ENCODE results near the gene KRTAP10-4.
"Not testable (repeated sequence)": the region's sequence is repeated elsewhere in the genome, so short reads cannot be mapped to it uniquely, and the experiment has no call there.

Gene KRTAP10-4

DNA sequence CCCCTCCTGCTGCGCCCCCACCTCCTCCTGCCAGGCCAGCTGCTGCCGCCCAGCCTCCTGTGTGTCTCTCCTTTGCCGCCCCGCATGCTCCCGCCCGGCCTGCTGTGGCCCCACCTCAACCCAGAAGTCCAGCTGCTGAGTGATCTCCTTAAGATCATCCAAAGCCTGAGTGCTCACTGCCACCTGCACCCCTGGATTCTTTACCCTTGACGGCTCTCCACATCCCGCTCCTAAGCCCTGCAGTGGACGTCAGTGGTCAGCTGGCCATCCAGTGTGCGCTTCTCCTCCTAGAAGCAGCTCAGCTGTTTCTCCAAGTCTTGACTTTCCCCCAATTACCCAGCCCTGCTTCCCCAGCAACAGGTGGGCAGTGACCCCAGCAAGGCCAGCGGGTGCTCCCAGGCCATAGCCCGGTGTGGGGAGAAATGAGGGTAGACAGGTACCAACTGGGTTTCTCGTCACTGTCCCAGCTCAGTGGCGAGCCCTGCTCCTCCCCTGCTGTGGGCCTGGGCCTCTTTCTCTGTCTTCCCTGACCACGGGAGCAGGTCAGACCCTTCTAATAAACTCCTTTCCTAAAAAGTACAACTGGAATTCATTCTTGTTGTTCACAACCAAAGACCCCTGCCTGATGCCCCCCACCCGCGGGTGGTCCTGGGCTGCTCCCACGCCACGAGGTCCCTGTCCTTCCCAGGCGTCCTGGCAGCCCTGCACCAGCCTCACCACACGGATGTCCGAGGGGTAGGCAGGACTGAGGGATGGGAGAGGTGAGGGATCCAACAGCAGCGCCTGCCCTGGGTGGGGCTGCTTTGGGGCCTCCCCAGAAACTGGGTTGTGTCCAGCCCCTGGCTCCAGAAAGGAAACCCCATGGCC lies 28.3 kb downstream of the KRTAP10-4 start:
- DNase-seq = no peak

DNA sequence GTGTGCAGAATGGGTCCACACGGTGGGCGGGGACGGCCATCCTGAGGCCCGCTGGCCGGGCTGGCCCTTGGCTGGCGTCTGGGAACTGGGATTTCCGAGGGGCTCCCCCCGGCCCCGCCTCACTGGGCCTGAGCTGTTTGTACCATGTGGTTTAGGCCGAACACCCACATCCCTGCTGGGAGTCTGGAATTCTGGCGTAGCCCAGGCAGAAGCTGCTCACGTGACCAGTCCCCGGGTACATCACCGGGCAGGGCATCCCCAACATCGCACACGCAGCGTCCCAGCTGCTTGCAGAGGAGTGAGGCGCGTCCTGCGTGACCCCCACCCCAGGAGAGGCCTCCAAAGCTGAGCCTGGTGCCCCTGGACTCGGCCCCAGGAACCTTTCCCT lies 28.9 kb downstream of the KRTAP10-4 start:
- no peak for DNase-seq

GRCh38 chr21:44603109-44603875 lies 29.8 kb downstream of the KRTAP10-4 start:
- no peak for DNase-seq

DNA sequence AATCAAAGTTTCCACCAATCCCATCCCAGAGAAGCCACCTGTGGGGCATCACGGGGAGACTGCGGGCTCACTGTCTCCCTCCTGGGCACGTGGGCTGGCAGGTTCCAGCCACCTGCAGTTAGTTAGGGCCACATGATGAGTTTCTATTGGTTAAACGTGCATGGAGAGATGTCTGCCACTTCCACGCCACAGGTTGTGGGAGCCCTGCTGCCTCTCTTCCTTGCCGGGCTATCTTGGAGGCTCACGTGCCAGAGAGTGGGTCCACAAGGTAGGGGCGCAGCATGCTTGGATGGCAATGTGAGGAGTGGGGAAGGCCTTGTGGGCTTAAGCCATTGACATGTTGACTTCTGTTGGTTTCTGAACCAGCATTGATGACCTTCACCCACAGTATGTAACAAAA lies 30.4 kb downstream of the KRTAP10-4 start:
- DNase-seq = no peak

- DNase-seq = no peak
These were observed 33.0 kb downstream of the KRTAP10-4 start for GRCh38 chr21:44606495-44606894.

DNA sequence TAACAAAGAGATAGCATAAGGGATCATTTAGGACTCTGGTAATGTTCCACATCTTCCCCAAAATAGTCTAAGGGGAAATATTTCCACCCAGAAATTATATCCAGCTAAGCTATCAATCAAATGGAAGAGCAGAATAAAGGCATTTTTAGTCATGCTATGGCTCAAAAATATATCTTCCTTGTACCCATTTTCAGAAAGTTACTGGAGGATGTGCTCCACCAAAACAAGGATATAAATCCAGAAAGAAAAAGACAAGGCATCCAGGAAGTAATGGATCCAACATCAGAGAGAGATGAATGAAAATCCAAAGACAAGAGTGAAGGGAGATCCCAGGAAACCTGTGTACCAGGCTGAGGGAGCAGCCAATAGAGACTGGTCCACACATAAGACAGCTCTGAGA lies 35.7 kb downstream of the KRTAP10-4 start:
- no peak for DNase-seq

DNA sequence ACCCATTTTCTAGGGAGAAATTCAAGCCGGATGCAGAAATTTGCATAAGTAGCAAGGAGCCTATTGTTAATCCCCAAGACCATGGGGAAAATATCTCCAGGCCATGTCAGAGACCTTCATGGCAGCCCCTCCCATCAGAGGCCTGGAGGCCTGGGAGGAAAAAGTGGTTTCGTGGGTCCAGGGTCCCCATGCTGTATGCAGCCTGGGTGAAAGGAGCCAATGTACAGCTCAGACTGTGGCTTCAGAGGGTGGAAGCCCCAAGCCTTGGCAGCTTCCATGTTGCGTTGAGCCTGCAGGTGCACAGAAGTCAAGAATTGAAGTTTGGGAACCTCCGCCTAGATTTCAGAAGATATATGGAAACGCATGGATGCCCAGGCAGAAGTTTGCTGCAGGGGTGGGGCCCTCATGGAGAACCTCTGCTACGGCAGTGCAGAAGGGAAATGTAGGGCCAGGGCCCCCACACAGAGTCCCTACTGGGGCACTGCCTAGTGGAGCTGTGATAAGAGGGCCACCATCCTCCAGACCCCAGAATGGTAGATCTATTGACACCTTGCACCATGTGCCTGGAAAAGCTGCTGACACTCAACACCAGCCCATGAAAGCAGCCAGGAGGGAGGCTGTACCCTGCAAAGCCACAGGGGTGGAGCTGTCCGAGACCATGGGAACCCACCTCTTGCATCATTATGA lies 36.8 kb downstream of the KRTAP10-4 start:
- DNase-seq = not testable (repeated sequence)

- DNase-seq = no peak
These were observed 38.0 kb downstream of the KRTAP10-4 start for GRCh38 chr21:44611551-44611950.

- no peak for DNase-seq
These were observed 38.5 kb downstream of the KRTAP10-4 start, which contains the start of gene KRTAP10-8 for GRCh38 chr21:44612029-44612486. TSS of gene KRTAP10-8 (plus strand) at chr21:44612079. CDS start at chr21:44612101, 22 bp downstream.

DNA sequence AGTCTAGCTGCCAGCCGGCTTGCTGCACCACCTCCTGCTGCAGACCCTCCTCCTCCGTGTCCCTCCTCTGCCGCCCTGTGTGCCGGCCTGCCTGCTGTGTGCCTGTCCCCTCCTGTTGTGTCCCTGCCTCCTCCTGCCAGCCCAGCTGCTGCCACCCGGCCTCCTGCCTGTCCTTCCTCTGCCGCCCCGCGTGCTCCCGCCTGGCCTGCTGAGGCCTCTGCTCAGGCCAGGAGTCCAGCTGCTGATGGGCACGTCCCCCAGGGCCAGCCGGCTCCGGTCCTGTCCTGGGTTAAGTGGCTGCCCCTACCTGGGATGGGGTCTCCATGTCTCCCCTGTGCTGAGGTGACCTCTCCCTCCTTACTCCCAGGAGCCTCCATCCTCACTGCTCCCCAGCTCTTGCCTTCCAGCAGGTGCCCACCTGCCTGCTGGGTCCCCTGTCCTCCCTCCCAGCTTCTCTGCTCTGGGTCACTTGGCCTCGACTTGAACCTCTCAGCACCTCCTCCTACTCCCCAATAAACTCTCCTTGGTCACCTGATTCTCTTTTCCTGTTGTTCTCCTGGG lies 39.2 kb downstream of the KRTAP10-4 start:
- no peak for DNase-seq

- no peak for DNase-seq
These were observed 40.0 kb downstream of the KRTAP10-4 start for GRCh38 chr21:44613386-44614155.

DNA sequence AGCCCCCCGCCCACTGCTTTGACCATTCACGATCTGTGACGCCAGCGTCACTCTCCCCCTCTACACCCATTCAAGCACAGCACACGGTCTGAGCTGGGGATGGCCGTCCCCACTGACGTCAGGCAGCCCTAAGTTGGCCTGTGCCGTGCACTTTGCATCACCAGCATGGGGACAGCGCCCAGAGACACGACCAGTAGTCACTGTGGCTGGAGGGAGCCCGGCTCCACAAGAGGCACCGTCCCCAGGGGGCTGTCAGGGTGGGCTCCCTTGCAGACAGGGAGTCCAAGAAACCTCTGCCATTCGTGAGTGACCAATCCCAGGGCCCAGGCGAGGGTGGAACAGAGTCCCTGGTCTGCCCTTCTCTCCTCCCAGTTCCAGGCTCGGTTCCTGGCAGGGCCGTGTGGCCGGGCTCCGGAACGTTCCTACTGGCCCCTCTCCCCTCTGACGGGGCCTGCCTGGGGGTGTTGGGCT lies 40.7 kb downstream of the KRTAP10-4 start:
- DNase-seq = no peak

DNA sequence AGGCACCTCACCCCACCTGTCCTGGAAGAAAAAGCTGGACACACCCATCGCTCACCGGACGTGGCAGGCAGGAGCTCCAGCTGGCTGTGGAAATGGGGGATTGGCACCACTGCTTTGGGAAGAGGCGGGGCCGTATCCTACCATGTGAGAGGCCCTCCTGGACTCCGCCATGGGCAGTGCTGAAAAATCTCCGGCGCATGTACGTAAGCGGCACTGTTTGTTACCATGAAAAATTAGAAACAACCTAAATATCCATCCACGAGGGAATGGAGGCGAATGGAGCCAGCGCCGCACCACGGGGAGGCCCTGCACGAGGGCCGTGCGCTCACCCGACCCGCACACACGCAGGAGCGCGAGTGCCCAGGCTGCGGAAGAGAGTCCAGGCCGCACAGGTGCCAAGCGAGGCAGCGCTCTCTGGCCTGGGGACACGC lies 41.4 kb downstream of the KRTAP10-4 start:
- DNase-seq = no peak

- no peak for DNase-seq
These were observed 41.9 kb downstream of the KRTAP10-4 start for GRCh38 chr21:44615466-44615865.

GRCh38 chr21:44615911-44616590 lies 42.5 kb downstream of the KRTAP10-4 start:
- DNase-seq = no peak

- DNase-seq = no peak
These were observed 43.0 kb downstream of the KRTAP10-4 start for GRCh38 chr21:44616591-44616926.

- no peak for DNase-seq
These were observed 43.6 kb downstream of the KRTAP10-4 start for GRCh38 chr21:44617071-44617501.

GRCh38 chr21:44618504-44618903 lies 45.0 kb downstream of the KRTAP10-4 start:
- DNase-seq = no peak

DNA sequence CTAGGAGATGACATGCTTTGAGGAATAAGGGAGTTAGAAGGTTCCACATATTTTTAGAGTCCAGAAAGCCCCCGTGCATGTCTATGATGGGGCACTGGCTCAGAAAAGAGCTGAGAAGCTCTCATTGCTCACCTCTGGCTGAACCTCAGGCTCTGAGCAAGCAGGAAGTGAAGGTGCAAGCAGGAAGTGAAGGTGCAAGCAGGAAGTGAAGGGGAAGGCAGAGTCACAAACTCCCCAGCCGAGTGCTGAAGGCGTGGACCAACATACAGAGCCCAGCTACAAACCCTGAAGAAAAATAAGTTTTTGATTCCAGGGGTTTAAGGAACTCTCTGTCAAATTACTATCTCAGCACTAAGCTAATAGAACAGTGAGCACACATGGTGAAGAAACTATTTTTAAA lies 45.4 kb downstream of the KRTAP10-4 start:
- DNase-seq = no peak

DNA sequence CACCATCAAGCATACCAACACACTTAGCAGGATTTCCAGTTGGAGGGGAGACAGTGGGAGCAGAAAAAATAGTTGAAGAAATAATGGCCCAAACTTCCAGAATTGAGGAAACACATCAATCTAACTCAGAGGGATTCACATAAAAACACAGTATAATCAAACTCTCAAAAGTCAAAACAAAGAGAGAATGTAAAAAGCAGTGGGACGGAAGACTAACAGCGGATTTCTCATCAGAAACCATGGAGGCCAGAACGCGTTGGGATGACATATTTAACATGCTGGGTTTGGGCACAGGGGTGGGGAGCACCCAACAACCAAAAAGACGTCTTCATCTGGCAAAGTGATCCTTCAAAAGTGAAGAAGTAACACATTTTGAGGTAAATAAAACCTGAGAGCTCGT lies 46.4 kb downstream of the KRTAP10-4 start:
- DNase-seq = no peak

GRCh38 chr21:44623575-44623974 lies 50.0 kb downstream of the KRTAP10-4 start:
- no peak for DNase-seq

Data from NCI-H1436 (cell line).